NCI-H526 treated with DMSO at 0.1 percent for 48 hours (cell line): Measurements from ENCODE around the gene ADGRF1.
"Not testable (repeated sequence)": the region's sequence is repeated elsewhere in the genome, so short reads cannot be mapped to it uniquely, and the experiment has no call there.

Experiments
- DNase-seq: peaks from one replicate; lab custom pipeline; 2025; lab: John Stamatoyannopoulos, UW

ADGRF1 gene

GRCh38 chr6:47022191-47022590 lies 19.9 kb downstream of the ADGRF1 start:
- no peak for DNase-seq

GRCh38 chr6:47019941-47020340 lies 22.2 kb downstream of the ADGRF1 start:
- DNase-seq = no peak

- peak; percentile 92 for DNase-seq
Observed at GRCh38 chr6:47016909-47017308, 25.2 kb downstream of the ADGRF1 start.

GRCh38 chr6:47016261-47016660 lies 25.9 kb downstream of the ADGRF1 start:
- peak; percentile 95 for DNase-seq

- no peak for DNase-seq
Observed at GRCh38 chr6:47014401-47014800, 27.7 kb downstream of the ADGRF1 start.

GRCh38 chr6:47009583-47009982 lies 32.5 kb downstream of the ADGRF1 start:
- no peak for DNase-seq

- DNase-seq = no peak
Observed at GRCh38 chr6:47008397-47008763, 33.8 kb downstream of the ADGRF1 start.

GRCh38 chr6:47007657-47008396 lies 34.3 kb downstream of the ADGRF1 start:
- no peak for DNase-seq

GRCh38 chr6:47005486-47005885 lies 36.6 kb downstream of the ADGRF1 start:
- no peak for DNase-seq

GRCh38 chr6:47004463-47004862 lies 37.7 kb downstream of the ADGRF1 start:
- DNase-seq = no peak

GRCh38 chr6:47000842-47001241 lies 41.3 kb downstream of the ADGRF1 start:
- DNase-seq = no peak

GRCh38 chr6:46998436-46999017 lies 43.6 kb downstream of the ADGRF1 start:
- peak; percentile 63 for DNase-seq

GRCh38 chr6:46997646-46998045 lies 44.5 kb downstream of the ADGRF1 start:
- no peak for DNase-seq

GRCh38 chr6:46996860-46997641 lies 45.1 kb downstream of the ADGRF1 start:
- DNase-seq = no peak

GRCh38 chr6:46994933-46995332 lies 47.2 kb downstream of the ADGRF1 start:
- no peak for DNase-seq

- no peak for DNase-seq
Observed at GRCh38 chr6:46993846-46994245, 48.3 kb downstream of the ADGRF1 start.

- not testable (repeated sequence) for DNase-seq
Observed at GRCh38 chr6:46992391-46992790, 49.7 kb downstream of the ADGRF1 start.

- peak; percentile 71 for DNase-seq
Observed at GRCh38 chr6:46990818-46991510, 51.2 kb downstream of the ADGRF1 start.

GRCh38 chr6:46990031-46990644 lies 52.0 kb downstream of the ADGRF1 start:
- DNase-seq = peak; percentile 7

- no peak for DNase-seq
Observed at GRCh38 chr6:46989398-46989797, 52.7 kb downstream of the ADGRF1 start.

- DNase-seq = no peak
Observed at GRCh38 chr6:46985943-46986342, 56.2 kb downstream of the ADGRF1 start.

- DNase-seq = peak; percentile 71
Observed at GRCh38 chr6:46983007-46983411, 59.1 kb downstream of the ADGRF1 start.
